KBM-7 (cell line): ENCODE data around the gene TNFRSF19.
"Not testable (repeated sequence)": the region's sequence is repeated elsewhere in the genome, so short reads cannot be mapped to it uniquely, and the experiment has no call there.

Experiments
- DNase-seq: peaks from one replicate; pipeline ENCODE4 v3.0.0-alpha.2; 2015
- in situ Hi-C: fragments of 300-500 bp; cut with MboI; formaldehyde crosslinking; loops from 2 replicates; pipeline ENCODE4 v1.14.3; 2020; ENCODE audit warnings: low sequenced_read_pairs, low pct_unique_long_range_greater_than_20kb, mixed read lengths

Gene TNFRSF19

GRCh38 chr13:23563085-23563845 is 6.9 kb upstream of the TNFRSF19 start:
- no peak for DNase-seq
- in situ Hi-C loops, result no loop called here

- no peak for DNase-seq
- in situ Hi-C loops, result no loop called here
These were observed 2.2 kb upstream of the TNFRSF19 start for GRCh38 chr13:23567906-23568460.

- in situ Hi-C loops, result no loop called here
- no peak for DNase-seq
These were observed 706 bp downstream of the TNFRSF19 start for GRCh38 chr13:23570921-23571315.

GRCh38 chr13:23571431-23571830 is 1.2 kb downstream of the TNFRSF19 start:
- DNase-seq, result no peak
- in situ Hi-C loops, result no loop called here

GRCh38 chr13:23572836-23573235 is 2.6 kb downstream of the TNFRSF19 start:
- in situ Hi-C loops, result no loop called here
- no peak for DNase-seq

- in situ Hi-C loops, result no loop called here
- no peak for DNase-seq
These were observed 4.4 kb downstream of the TNFRSF19 start for GRCh38 chr13:23574421-23575145.

- no peak for DNase-seq
- in situ Hi-C loops, result no loop called here
These were observed 5.4 kb downstream of the TNFRSF19 start for GRCh38 chr13:23575632-23576031.

- in situ Hi-C loops, result no loop called here
- no peak for DNase-seq
These were observed 8.3 kb downstream of the TNFRSF19 start for GRCh38 chr13:23578411-23579071.

GRCh38 chr13:23579072-23579895 is 9.1 kb downstream of the TNFRSF19 start:
- DNase-seq, result peak; percentile 65
- in situ Hi-C loops, result no loop called here

- in situ Hi-C loops, result no loop called here
- DNase-seq, result peak; percentile 9
These were observed 9.9 kb downstream of the TNFRSF19 start for GRCh38 chr13:23579896-23580683.

GRCh38 chr13:23580684-23581060 is 10.5 kb downstream of the TNFRSF19 start:
- in situ Hi-C loops, result no loop called here
- DNase-seq, result no peak

- in situ Hi-C loops, result no loop called here
- DNase-seq, result no peak
These were observed 13.3 kb downstream of the TNFRSF19 start for GRCh38 chr13:23583491-23583890.

- in situ Hi-C loops, result no loop called here
- DNase-seq, result no peak
These were observed 14.1 kb downstream of the TNFRSF19 start for GRCh38 chr13:23584275-23584674.

- no peak for DNase-seq
- in situ Hi-C loops, result no loop called here
These were observed 16.1 kb downstream of the TNFRSF19 start for GRCh38 chr13:23586336-23586735.

GRCh38 chr13:23588666-23589065 is 18.5 kb downstream of the TNFRSF19 start:
- in situ Hi-C loops, result no loop called here
- DNase-seq, result no peak

- no peak for DNase-seq
These were observed 22.4 kb downstream of the TNFRSF19 start for GRCh38 chr13:23592596-23592995.

GRCh38 chr13:23593148-23593547 is 22.9 kb downstream of the TNFRSF19 start:
- in situ Hi-C loops, result no loop called here
- no peak for DNase-seq

More at GRCh38 chr13:23592596-23592995, 22.4 kb downstream of the TNFRSF19 start:
- in situ Hi-C loops, result no loop called here

- in situ Hi-C loops, DNase-seq: not testable (repeated sequence)
These were observed 24.1 kb downstream of the TNFRSF19 start for GRCh38 chr13:23594290-23594689.
